ENCODE results near the gene RYR1. TPM values are rescaled to one million over a fixed set of nuclear protein-coding genes. Genes with fewer than 3 reads are reported as not detected.

RYR1 gene
- total RNA-seq, 2 experiments from 2014 or later: 0.54 to 1.4 TPM

- Histone ChIP-seq H3K27ac (ENCODE audit: low read depth, low read length, poor library complexity, severe bottlenecking) (no peak overlapping the region), H3K79me2 (ENCODE audit: insufficient read depth, low read depth, low read length) (no peaks in the 10 kb centered on the region), H3K4me1 (ENCODE audit: insufficient read depth, low read length, poor library complexity, severe bottlenecking) (no peaks in the 10 kb centered on the region), H2AFZ (ENCODE audit: low read length) (no peak overlapping the region), H3K9me2 (ENCODE audit: insufficient read depth, low read length) (no peaks in the 10 kb centered on the region), H3K9me3 (ENCODE audit: low read length) (no peaks in the 10 kb centered on the region), H3K4me3 (ENCODE audit: low read depth, low read length, poor library complexity, severe bottlenecking) (no peak overlapping the region), H3K36me3 (ENCODE audit: insufficient read depth, low read length) (no peaks in the 10 kb centered on the region), H4K20me1 (ENCODE audit: insufficient read depth, low read length) (no peaks in the 10 kb centered on the region), H3K4me2 (ENCODE audit: low read length) (no peak overlapping the region)
- intact Hi-C loops (cut with micrococcal nuclease; ENCODE audit: unreplicated experiment): no loop called here
- CTCF ChIA-PET (ENCODE audit: unreplicated experiment): no interaction called here
- no TSS peak for BruUV-seq (replicated peaks)
- POLR2A ChIA-PET: no interaction called here
- TF ChIP-seq CTCF (conservative IDR thresholded peaks at IDR 0.05; ENCODE audit: low read length): no peak
- TF ChIP-seq EZH2phosphoT487 (IDR thresholded peaks at IDR 0.05; ENCODE audit: borderline replicate concordance, low read depth, low read length): no peak
- no peak for DNase-seq (ENCODE audit: low spot score)
Observed at GRCh38 chr19:38467541-38468525, 34.3 kb downstream of the RYR1 start.

- H3K4me3 ChIP-seq (ENCODE audit: low read depth, low read length, poor library complexity, severe bottlenecking): no peak overlapping the region
- no peaks in the 10 kb centered on the region for H3K79me2 ChIP-seq (ENCODE audit: insufficient read depth, low read depth, low read length)
- H3K4me1 ChIP-seq (ENCODE audit: insufficient read depth, low read length, poor library complexity, severe bottlenecking): no peaks in the 10 kb centered on the region
- H3K36me3 ChIP-seq (ENCODE audit: insufficient read depth, low read length): no peaks in the 10 kb centered on the region
- no peaks in the 10 kb centered on the region for H3K9me2 ChIP-seq (ENCODE audit: insufficient read depth, low read length)
- H3K9me3 ChIP-seq (ENCODE audit: low read length): no peaks in the 10 kb centered on the region
- no peak for DNase-seq (ENCODE audit: low spot score)
- H3K4me2 ChIP-seq (ENCODE audit: low read length): no peak overlapping the region
- intact Hi-C loops (cut with micrococcal nuclease; ENCODE audit: unreplicated experiment): no loop called here
- no peak overlapping the region for H3K27ac ChIP-seq (ENCODE audit: low read depth, low read length, poor library complexity, severe bottlenecking)
- TF ChIP-seq CTCF (conservative IDR thresholded peaks at IDR 0.05; ENCODE audit: low read length) (no peak), EZH2phosphoT487 (IDR thresholded peaks at IDR 0.05; ENCODE audit: borderline replicate concordance, low read depth, low read length) (no peak)
- ChIA-PET POLR2A (interaction anchor here (0.6 kb wide), 1 partner anchor 65 kb away, joined by 3 read pairs; no protein-coding TSS in a partner anchor), CTCF (ENCODE audit: unreplicated experiment) (no interaction called here)
- no TSS peak for BruUV-seq (replicated peaks)
- H2AFZ ChIP-seq (ENCODE audit: low read length): no peak overlapping the region
- H4K20me1 ChIP-seq (ENCODE audit: insufficient read depth, low read length): no peaks in the 10 kb centered on the region
Observed at GRCh38 chr19:38469151-38469550, 35.7 kb downstream of the RYR1 start.

All from OCI-LY7 (cell line).